NCI-H748 treated with DMSO at 0.1 percent for 48 hours (cell line): Measurements from ENCODE around the gene SHC1.
A peak's percentile ranks its signal among the peaks of the same experiment; 100 is the strongest.
"Not testable (repeated sequence)": the region's sequence is repeated elsewhere in the genome, so short reads cannot be mapped to it uniquely, and the experiment has no call there.

Source experiments
- DNase-seq: peaks from one replicate; lab custom pipeline; 2025; lab: John Stamatoyannopoulos, UW

SHC1 gene

DNA sequence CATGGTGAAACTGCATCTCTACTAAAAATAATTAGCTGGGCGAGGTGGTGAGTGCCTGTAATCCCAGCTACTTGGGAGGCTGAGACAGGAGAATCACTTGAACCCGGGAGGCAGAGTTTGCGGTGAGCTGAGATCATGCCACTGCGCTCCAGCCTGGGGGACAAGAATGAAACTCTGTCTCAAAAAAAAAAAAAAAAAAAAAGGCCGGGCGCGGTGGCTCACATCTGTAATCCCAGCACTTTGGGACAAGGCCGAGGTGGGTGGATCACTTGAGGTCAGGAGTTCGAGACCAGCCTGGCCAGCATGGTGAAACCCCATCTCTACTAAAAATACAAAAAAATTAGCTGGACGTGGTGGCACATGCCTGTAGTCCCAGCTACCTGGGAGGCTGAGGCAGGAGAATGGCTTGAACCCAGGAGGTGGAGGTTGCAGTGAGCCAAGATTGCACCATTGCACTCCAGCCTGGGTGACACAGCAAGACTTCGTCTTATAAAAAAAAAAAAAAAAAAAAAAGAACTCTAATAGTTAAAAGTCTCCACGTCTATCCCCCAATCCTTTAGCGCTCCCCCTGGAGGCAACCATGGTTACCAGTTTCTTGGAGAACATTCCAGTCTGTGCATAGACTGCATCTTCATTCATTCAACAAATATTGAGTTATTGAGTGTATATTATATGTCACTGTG is 24.9 kb upstream of the SHC1 start:
- DNase-seq, result not testable (repeated sequence)

DNA sequence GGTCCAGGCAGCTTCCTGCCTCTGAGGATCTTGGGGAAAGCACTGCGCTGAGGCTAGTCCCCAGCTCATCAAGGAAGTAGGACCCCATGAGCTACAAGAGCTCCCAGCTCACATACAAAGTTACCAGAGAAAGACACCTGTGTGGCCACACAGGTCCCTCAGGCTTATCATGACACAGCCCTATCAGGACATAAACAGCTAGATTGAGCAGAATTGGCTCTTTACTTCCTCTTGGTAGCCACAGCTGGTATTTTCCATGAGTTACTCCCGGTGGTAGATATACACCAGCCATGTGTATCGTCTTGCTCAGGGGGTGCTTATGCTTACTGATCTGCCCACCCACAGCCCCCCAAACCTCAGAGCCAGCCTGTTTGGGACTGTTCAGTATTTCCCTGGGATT is 24.0 kb upstream of the SHC1 start:
- DNase-seq, result no peak

DNA sequence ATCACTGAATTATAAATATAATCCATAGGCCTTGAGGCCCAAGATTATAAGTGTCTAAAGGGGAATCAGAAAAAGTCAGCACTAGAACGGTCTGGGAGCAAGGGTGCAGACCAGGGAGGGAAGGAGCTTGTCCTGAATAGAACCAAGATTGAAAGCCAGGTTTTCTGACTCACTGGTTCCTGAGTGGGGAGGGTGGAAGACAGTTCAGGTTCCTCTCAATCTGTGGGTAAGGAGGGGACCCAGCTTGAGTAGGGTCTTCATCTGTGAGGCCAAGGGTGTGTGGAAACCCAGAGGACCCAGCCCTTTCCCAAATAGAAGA is 23.7 kb upstream of the SHC1 start:
- no peak for DNase-seq

DNA sequence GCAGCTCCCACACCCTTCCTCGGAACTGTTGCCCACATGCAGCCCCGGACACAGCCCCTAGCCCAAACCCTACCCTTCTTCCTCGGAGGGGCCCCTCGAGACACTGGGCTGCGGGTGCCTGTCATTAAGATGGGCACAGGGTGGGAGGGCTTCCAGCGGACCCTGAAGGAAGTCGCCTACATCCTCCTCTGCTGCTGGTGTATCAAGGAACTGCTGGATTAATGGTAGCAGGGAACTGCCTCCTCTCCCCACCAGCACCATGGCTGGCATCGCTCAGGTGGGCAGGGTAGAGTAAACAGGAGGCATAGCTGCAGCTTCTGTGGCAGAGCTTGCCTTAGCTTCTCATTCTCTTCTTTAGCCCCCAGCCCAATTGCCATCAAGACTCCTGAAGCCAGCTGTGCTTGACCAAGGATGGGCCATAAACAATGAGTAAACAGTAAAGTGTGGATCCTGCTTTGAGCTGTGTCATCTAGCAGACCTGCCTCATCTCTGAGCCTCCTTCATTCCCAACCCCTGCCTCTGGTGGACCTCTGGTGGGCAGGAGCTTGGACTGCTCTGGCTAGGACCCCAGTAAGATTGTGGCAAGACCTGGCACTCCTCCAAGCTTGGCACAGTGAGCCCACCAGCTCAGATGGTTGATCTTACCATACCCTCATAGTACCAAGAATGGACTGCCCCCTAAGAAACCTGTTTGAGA is 23.2 kb upstream of the SHC1 start, which contains the start of gene LENEP:
TSS of gene LENEP (plus strand) at position 15 of the 697 bp plus-strand sequence. CDS start at position 37, 22 bp downstream.
- DNase-seq, result no peak

DNA sequence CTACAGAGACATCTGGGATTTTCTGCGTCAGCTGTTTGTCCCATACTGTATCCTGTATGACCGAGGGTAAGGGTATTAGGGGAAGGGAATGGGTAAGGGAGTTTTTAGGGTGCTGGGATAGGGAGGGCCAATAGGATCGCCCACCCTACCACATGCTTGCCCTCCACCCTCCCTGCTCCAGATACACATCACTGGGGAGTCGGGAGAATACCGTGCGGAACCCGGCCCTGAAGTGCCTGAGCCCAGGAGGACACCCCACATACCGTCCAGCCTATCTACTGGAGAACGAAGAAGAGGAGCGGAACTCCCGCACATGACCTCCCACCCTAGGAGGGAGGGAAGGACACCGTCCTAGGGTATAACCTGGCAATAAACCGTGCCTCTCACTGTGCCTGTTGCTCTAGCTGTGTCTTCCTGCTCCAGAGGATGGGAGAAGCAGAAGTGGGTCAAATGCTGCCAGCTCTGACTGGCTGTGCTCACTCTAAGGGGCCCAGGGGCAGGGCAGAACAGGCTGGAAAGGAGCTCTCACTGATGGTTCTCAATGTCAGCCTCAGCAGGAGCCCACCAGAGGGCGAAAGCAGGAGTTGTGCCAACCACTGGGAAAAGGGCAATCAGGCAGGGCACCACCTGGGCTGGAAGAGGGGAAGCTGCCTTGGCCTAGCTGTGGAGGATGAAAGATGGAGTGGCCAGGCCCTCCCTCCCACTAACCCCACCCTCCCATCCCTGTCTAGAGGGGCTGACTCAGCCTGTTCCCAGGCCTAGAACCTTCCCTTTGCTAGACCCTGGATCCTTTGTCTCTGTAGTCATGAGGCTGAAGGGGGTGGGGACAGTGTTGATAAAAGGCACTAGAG is 22.4 kb upstream of the SHC1 start:
- no peak for DNase-seq

DNA sequence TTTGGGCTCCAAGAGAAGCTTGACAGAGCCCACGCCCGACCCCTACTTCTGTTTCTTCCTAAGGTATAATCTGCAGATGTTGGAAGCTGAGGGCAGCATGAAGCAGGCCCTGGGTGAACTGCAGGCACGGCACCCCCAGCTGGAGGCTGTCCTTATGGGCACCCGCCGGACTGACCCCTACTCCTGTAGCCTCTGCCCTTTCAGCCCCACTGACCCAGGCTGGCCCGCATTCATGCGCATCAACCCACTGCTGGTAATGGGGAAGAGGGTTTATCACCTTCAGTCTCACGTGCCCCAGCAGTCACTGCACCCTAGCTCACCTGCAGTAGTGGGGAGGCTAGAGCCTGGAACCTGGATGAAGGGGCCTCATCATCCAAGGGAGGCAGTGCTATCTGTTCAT is 19.7 kb upstream of the SHC1 start:
- DNase-seq, result no peak

DNA sequence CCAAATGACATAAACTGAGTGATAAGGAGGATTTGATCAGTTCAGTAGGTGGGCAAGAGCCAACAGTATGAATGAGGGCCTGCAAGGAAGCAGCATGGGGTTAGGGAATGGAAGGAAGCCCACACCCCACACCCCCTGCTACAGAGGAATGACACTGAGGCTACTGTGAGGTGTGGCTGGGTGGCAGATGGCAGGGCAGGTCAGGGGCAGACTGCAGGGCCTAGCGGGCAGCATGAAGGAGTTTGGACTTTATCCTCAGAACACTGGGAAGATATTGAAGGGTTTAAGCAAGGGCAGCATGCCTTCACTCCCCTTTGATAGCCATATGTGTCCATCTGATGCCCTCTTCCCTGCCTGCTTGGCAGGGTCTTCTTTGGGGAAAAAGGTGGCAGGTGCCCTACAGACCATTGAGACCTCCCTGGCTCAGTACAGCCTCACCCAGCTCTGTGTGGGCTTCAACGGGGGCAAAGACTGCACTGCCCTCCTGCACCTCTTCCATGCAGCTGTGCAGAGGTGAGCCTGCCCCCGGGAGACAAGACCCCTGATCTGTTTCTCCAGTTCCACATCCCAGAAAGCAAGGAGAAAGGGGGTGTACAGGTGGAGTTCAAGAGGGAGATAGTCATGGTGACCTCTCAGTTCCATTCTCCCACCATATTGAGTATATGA is 18.8 kb upstream of the SHC1 start:
- DNase-seq, result no peak

DNA sequence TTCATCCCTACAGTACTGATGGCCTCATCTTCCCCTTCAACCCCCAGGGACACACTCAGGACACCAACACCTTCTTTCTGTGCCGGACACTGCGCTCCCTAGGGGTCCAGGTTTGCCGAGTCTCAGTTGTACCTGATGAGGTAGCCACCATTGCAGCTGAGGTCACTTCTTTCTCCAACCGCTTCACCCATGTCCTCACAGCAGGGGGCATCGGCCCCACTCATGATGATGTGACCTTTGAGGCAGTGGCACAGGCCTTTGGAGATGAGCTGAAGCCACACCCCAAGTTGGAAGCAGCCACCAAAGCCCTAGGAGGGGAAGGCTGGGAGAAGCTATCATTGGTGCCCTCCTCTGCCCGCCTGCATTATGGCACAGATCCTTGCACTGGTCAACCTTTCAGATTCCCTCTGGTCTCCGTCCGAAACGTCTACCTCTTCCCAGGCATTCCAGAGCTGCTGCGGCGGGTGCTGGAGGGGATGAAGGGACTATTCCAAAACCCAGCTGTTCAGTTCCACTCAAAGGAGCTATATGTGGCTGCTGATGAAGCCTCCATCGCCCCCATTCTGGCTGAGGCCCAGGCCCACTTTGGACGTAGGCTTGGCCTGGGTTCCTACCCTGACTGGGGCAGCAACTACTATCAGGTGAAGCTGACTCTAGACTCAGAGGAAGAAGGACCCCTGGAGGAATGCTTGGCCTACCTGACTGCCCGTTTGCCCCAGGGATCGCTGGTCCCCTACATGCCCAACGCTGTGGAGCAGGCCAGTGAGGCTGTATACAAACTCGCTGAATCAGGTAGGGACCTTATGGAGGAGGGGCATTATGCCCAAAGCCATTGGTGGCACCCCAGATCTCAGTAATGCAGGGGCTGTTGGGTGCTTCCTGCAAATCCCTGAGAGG is 17.8 kb upstream of the SHC1 start:
- no peak for DNase-seq

DNA sequence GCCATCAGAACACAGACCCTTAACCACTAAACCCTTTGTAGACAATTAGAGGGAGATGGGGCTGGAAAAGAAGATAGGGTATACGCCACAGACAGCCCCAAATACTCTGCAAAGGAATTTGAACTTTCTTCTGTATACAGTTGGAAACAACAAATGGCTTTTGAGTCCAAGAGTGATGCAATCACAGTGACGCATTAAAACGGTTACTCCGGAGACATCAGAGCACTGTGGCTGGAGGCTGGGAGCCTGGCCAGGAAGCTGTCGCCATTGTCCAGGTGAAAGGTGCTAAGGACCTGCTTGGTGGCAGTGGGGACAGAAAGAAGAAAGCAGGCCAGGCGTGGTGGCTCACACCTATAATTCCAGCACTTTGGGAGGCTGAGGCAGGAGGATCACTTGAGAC is 16.8 kb upstream of the SHC1 start:
- no peak for DNase-seq

DNA sequence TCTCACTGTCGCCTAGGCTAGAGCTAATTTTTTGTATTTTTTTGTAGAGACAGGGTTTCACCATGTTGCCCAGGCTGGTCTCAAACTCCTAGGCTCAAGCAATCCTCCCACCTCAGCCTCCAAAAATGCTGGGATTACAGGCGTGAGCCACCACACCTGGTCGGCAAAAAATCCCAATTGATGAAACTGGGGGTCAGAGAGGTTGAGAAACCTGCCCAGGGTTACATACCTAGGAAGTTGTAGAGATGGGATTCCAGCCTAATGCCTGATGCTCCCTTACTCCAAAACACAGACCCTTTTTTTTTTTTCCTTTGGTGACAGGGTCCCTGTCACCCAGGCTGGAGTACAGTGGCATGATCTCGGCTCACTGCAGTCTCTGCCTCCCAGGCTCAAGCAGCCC is 16.2 kb upstream of the SHC1 start:
- DNase-seq, result not testable (repeated sequence)

DNA sequence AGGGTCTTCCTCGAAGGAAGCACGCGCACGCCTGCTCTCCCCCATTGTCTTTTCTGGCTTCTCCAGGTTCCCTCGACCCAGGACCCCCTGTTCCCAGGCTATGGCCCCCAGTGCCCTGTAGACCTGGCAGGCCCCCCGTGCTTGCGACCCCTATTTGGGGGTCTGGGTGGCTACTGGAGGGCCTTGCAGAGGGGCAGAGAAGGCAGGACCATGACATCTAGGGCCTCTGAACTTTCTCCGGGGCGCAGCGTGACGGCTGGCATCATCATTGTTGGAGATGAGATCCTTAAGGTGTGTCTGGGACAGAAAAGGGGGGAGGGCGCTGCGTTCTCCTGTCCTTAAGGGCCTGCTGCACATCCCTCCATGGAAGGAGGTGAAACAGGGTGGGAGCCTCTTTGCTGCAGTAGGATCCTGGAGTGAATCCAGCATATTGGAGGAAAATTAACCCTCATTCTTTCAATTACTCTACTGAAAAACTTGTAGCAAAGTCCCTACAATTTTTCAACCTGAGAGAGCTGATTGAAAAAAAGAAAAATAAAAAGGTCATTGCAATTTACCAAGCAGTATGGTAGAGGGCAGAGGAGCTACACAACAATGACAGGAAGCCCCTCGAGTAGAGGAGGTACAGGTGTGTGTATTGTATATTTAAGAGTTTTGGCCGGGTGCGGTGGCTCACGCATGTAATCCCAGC is 13.4 kb upstream of the SHC1 start:
- DNase-seq, result no peak

DNA sequence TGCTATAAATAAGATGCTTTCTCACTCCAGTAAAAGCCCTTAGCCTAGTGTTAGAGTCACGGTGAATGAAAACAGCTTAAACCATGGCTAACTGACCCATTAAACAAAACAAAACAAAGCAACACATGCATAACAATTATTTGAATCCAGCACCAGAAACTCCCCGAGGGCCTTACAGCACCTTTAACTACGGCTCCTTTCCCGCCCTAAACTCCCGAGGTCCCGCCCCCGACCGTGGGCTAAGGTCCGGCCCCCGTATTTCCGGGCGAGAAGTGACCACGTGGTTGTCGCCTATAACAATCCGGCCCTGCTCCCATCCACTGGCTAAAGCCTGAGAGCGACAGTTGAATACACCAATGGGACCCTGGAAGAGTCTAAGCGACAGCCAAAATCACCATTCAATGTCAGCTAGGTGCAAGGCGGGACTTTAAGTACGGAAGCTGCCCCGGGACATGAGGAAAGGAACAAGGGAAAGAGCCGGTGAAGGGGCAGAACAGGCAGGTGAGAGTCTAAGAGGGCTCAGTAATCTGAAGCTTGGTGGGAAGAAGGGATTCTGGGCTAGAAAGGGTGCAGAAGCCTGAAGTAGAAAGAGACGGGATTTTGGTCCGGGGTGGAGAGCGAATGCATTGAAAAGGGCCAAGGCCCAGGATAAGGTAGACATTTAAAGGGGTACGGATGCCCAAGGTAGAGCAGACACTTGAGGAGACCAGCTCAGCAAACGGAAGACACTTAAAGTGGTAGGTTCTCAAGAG is 12.5 kb upstream of the SHC1 start, which contains the start of gene FLAD1:
TSS of gene FLAD1 (plus strand) at position 448 of the 752 bp plus-strand sequence. CDS start 351 bp downstream, outside the sequence.
- DNase-seq, result peak; percentile 99

DNA sequence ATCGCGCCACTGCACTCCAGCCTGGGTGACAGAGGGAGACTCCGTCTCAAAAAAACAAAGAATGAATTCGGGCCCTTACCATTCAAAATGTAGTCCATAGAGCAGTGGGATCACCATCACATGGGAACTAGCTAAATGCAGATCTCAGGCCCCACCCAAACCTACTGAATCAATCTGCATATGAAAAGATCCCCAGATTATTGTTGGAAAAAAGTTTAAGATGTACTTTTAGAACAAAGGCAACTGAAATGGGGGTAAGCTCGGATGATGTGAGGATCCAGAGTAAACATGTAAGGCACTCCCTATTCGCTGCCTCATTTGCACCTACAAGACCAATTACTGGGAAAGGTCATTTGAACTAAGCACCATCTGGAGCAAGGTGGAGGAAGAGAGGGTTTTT is 11.8 kb upstream of the SHC1 start:
- no peak for DNase-seq

DNA sequence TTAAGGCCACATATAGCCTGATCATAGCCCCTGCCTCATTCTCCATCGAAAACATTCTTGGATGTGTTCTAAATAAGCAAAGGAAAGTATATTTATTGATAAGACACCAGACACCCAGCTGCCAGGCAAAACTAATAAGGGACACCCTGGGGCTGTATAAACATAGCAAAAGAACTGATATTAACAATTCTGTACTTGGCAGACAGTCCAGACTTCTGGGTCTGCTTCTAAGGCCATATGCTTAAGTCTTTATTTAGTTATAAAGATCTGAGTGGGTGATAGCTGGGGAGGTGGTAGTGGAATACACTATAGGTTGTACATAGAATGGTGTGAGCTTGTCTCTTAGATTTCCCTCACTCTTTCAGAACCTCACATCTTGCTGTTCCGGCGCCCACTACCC is 7.8 kb upstream of the SHC1 start:
- DNase-seq, result no peak

DNA sequence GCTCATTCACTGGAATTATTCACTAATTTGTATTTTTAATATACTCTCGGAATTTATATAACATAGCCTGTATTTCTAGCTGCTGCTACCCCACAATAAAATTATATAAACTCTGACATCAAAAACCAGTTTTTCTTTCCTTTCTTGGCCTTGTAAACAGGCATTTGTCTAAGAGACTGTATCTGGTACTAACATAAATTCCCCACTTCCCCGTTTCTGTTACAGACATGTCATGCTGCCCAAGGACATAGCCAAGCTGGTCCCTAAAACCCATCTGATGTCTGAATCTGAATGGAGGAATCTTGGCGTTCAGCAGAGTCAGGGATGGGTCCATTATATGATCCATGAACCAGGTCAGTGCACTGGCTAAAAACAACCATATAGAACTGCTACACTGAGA is 7.2 kb upstream of the SHC1 start:
- not testable (repeated sequence) for DNase-seq

DNA sequence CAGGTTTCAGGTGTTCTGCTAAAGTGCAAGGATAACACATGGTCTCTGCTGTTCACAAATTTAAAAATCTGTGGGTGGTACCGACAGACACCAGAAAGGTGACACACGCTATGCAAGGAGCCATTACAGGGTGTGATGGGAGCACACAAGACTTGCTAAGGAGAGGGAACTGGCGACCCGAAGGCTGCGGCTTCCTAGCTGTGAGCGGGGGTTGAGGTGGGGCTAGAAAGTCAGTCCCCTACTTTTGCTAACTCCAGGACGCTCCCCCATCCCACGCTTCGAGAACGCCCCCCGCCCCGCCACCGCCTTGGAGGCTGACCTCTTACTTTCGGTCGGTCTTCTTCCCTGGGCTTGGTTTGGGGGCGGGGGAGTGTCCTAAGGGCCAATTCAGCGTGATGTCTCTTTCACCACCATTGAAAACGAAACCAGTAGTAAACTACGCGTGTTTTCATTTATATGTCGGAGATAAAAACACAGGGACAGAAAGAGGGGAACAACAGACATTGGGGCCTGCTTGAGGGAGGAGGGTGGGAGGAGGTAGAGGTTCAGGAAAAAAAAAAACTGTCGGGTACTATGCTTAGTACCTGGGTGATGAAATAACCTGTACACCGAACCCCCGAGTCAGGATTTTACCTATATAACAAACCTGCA is 5.0 kb upstream of the SHC1 start:
- no peak for DNase-seq

DNA sequence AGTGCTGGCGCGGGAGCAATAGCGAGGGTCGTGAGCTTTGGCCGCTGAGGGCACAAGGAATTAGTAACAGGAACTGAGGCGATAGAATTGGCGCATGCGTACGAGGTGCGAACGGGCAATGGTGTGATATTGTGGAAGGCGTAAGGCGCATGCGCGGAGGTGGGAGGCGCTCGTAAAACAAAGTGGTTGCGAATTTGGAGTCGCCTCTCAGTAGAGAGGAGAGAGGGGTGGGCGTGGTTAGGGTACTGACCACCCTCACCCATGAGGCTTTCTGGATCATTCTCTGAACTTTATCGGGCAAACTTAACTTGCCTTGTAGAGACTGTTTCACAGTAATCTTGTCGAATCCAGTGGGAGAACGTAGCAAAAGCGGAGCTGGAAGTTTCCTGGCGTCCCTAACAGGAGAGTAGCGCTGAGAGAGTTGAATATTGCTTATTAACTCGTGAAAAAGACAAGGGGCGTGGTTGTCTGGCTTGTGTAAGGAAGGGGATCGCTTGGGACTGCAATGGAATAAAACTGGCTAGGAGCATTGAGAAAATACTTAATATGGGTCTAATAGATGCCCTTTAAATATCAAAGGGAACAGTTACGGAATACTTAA is 4.4 kb upstream of the SHC1 start:
- DNase-seq, result peak; percentile 97

DNA sequence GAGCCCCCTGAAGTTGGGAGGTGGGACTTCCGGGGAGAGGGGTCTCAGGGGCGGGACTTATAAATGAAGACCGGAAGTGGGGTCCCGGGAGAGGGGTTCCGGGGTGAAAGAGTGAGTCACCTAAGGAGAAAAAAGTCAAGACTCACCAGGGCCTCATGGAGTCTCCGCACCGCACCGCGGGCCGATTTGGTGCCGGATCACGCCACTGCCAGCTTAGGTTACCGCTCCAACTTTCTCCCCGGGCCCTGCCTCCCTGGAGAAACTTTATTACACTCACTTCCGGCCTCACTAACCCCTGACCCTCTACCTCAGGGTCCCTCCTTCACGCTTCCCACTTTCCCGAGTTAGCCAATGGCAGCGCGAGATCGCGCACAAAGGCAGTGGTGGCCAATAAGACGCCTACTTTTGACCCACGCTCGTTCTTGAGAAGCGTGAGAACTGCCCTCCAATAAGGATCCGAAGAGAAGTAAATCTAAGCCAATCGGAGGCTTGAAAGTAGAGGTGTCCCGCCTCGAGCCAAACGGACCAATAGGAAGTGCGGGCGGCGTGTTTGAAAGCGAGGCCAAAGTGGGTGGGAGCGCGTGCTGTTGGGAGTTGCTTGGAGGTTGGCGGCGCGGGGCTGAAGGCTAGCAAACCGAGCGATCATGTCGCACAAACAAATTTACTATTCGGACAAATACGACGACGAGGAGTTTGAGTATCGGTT is 3.7 kb upstream of the SHC1 start, which contains the start of gene CKS1B:
TSS of gene CKS1B (plus strand) at position 580 of the 706 bp plus-strand sequence. CDS start at position 645, 65 bp downstream.
- peak; percentile 99 for DNase-seq
